MCF 10A (cell line): ENCODE results near the gene ARF1. TPM values are rescaled to one million over a fixed set of nuclear protein-coding genes. Genes with fewer than 3 reads are reported as not detected.

Source experiments
- BruUV-seq: library from RNA; stranded (reverse); fragments of 400-500 nt; replicated peaks from 2 replicates; lab custom pipeline; 2021; lab: Mats Ljungman, UMichigan
- CTCF ChIA-PET: fragments of 300-600 bp; sonication (Branson Sonifier 250); formaldehyde crosslinking; extraction: SDS; loops from one replicate; lab custom pipeline; 2021; ENCODE audit warnings: antibody characterized with exemption, inconsistent platforms; lab: Yijun Ruan, JAX
- POLR2A ChIA-PET: fragments of 300-600, 350-650 bp; sonication (Branson Sonifier 250); formaldehyde crosslinking; extraction: SDS; loops from one replicate; lab custom pipeline; 2020; ENCODE audit warnings: antibody characterized with exemption, inconsistent platforms; lab: Yijun Ruan, JAX
- DNase-seq: peaks from one replicate; pipeline ENCODE4 v3.0.0-alpha.2; 2018; ENCODE audit not compliant: unreplicated experiment
- H3K27ac Mint-ChIP-seq: one replicate; pipeline ENCODE4 v1.8.0; 2022; ENCODE audit warnings: mild to moderate bottlenecking, low read depth, mixed read lengths; ENCODE audit not compliant: unreplicated experiment
- H3K27me3 Mint-ChIP-seq: one replicate; pipeline ENCODE4 v1.8.0; 2022; ENCODE audit warnings: mixed read lengths; ENCODE audit not compliant: insufficient read depth, unreplicated experiment
- H3K36me3 Mint-ChIP-seq: one replicate; pipeline ENCODE4 v1.8.0; 2022; ENCODE audit warnings: mild to moderate bottlenecking, moderate library complexity, mixed read lengths; ENCODE audit not compliant: insufficient read depth, unreplicated experiment
- H3K4me1 Mint-ChIP-seq: one replicate; pipeline ENCODE4 v1.8.0; 2022; ENCODE audit warnings: mixed read lengths; ENCODE audit not compliant: insufficient read depth, unreplicated experiment
- H3K4me3 Mint-ChIP-seq: one replicate; pipeline ENCODE4 v1.8.0; 2022; ENCODE audit warnings: mild to moderate bottlenecking, moderate library complexity, mixed read lengths; ENCODE audit not compliant: unreplicated experiment
- H3K9me3 Mint-ChIP-seq: one replicate; pipeline ENCODE4 v1.8.0; 2022; ENCODE audit warnings: mixed read lengths; ENCODE audit not compliant: unreplicated experiment
- intact Hi-C: fragments of 100-400 bp; cut with micrococcal nuclease; formaldehyde crosslinking; loops from 2 replicates; pipeline ENCODE4 v1.14.1; 2022
- total RNA-seq: library from RNA; stranded (reverse); gene quantifications from 2 replicates; pipeline ENCODE4 v1.2.3, GENCODE V29; 2022
- TF ChIP-seq, protein P1 (sequence below): fragments of 200-600 bp; IDR thresholded peaks from one replicate; pipeline ENCODE4 v1.8.0; 2022; ENCODE audit warnings: antibody characterized with exemption, mild to moderate bottlenecking; ENCODE audit not compliant: unreplicated experiment

Gene ARF1
- total RNA-seq, 1 experiment from 2014 or later = 870 TPM

DNA sequence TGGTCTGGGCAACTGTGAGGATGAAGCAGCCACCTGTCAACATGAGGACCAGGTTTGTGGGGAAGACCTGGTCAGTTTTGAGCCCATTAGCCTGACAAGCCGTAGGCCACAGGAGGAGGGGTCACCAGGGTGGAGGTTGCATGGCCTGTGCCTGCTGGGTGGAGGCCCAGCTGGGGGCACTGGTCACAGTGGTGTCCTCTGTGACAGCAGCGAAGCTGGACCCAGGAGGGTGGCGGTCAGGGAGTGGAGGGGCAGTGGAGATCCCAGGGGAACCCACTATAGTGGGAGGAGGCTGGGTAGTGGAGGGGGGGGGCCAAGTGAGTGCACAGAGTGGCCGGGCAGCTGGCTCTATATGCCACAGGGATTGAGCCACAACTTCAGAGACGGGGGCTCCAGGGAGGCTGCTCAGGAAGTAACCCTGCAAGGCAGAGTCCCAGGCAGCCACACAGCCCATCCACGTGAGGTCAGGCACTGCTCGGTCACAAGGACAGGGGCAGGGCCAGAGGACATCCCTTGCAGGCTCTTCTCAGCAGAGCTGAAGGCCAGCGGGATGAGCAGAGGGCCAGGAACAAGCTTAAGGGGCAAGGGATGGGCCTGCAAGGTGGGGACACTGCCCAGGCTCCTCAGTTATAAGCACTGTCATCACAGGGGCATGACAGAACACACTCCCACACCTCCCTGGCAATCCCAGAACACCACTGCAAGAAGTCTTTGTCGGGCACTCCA, 22.9 kb downstream of the ARF1 start:
- Mint-ChIP-seq H3K27ac (no peak overlapping the region), H3K27me3 (no peaks in the 10 kb centered on the region), H3K36me3 (peaks cover 44% of the 10 kb centered on the region), H3K4me1 (peaks cover 24% of the 10 kb centered on the region), H3K4me3 (no peak overlapping the region), H3K9me3 (no peaks in the 10 kb centered on the region)
- ChIA-PET POLR2A (interaction anchor here (0.6 to 10.8 kb wide), 8 partner anchors 11 to 371 kb away, joined by 3 to 128 read pairs (median 3); partner anchors contain the start of genes ARF1 and IBA57), CTCF (interaction anchor here (0.8 to 1.9 kb wide), 3 partner anchors 21 to 105 kb away, joined by 3 to 7 read pairs (median 5); no protein-coding TSS in a partner anchor)
- intact Hi-C loops = loop anchor here (10.0 kb wide), 1 partner anchor 621 kb away; no protein-coding TSS in a partner anchor
- DNase-seq = no peak
- TF ChIP-seq, protein P1, sequence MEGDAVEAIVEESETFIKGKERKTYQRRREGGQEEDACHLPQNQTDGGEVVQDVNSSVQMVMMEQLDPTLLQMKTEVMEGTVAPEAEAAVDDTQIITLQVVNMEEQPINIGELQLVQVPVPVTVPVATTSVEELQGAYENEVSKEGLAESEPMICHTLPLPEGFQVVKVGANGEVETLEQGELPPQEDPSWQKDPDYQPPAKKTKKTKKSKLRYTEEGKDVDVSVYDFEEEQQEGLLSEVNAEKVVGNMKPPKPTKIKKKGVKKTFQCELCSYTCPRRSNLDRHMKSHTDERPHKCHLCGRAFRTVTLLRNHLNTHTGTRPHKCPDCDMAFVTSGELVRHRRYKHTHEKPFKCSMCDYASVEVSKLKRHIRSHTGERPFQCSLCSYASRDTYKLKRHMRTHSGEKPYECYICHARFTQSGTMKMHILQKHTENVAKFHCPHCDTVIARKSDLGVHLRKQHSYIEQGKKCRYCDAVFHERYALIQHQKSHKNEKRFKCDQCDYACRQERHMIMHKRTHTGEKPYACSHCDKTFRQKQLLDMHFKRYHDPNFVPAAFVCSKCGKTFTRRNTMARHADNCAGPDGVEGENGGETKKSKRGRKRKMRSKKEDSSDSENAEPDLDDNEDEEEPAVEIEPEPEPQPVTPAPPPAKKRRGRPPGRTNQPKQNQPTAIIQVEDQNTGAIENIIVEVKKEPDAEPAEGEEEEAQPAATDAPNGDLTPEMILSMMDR = no peak
- BruUV-seq = no TSS peak

DNA sequence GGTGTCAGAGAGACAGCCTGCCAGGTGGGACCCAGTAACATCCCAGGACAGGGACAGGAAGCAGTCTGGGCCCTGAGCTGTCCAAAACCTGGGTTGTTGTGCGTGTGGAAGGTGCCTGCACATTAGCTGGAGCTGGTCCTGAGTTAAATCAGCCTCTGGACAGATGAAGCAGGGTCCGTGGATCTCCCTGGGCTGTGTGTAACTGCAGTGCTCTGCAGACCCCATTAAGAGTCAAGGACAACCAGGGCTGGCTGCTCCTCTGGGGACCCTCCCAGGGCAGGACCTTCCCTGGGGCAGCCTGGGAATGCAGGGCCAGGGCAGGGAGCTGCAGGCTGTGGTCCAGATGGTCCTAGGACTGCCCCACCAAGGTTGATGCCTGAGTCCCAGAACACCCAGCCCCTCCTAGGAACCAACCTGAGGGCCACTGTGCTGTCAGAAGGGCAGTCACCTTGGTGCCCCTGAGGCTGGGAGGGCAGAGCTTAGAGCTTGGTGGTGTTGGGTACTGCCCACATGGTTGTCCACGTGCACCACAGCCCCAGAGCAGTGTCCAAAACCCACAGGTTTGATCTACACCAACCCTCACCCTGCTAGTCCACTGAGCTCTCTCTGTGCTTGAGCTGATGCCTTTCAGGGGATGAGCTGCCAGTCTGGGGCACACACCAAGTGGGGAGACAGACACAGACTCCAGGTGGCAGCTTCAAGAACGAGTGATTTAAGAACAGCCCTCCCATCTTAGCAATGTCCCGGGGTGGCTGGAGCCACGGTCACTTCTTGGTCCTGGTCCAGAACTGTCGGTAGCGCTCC, 23.7 kb downstream of the ARF1 start:
- Mint-ChIP-seq H3K36me3 (peaks cover 37% of the 10 kb centered on the region), H3K4me1 (peaks cover 20% of the 10 kb centered on the region), H3K9me3 (no peaks in the 10 kb centered on the region), H3K27me3 (no peaks in the 10 kb centered on the region), H3K4me3 (no peak overlapping the region), H3K27ac (no peak overlapping the region)
- no peak for DNase-seq
- TF ChIP-seq, protein P1 = no peak
- no TSS peak for BruUV-seq
- CTCF ChIA-PET = interaction anchor here (0.7 to 1.9 kb wide), 10 partner anchors 16 to 110 kb away, joined by 3 to 7 read pairs (median 5); partner anchors contain the start of gene IBA57
- intact Hi-C loops = loop anchor here (10.0 kb wide), 1 partner anchor 621 kb away; no protein-coding TSS in a partner anchor
- POLR2A ChIA-PET = interaction anchor here (0.7 to 10.8 kb wide), 12 partner anchors 11 to 350 kb away, joined by 3 to 128 read pairs (median 3); partner anchors contain the start of genes ARF1, GUK1 and IBA57

DNA sequence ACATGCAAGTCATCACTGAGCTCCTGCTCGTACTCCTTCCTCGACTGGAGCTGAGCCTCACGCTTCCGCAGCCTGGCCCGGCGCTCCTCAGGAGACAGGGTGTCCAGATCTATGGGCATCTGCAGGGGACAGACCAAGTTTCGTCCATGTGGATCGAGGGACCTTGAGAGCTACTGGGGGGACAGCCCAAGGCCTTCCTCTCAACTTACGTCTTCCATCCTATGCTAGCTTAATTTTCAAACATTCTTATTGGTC, 24.2 kb downstream of the ARF1 start:
- Mint-ChIP-seq H3K4me3 (no peak overlapping the region), H3K27ac (no peak overlapping the region), H3K27me3 (no peaks in the 10 kb centered on the region), H3K36me3 (peaks cover 31% of the 10 kb centered on the region), H3K9me3 (no peaks in the 10 kb centered on the region), H3K4me1 (peaks cover 15% of the 10 kb centered on the region)
- intact Hi-C loops = loop anchor here (10.0 kb wide), 1 partner anchor 622 kb away; no protein-coding TSS in a partner anchor
- TF ChIP-seq, protein P1 = no peak
- CTCF ChIA-PET = interaction anchor here (0.7 to 1.9 kb wide), 9 partner anchors 16 to 111 kb away, joined by 3 to 7 read pairs (median 5); partner anchors contain the start of gene IBA57
- POLR2A ChIA-PET = interaction anchor here (0.7 to 10.8 kb wide), 11 partner anchors 12 to 350 kb away, joined by 3 to 128 read pairs (median 3); partner anchors contain the start of genes ARF1, GUK1 and IBA57
- BruUV-seq = no TSS peak
- no peak for DNase-seq
